Esophagus muscularis mucosa (tissue), 4 donors: ENCODE measurements around the gene CHD2. TPM values are rescaled to one million over a fixed set of nuclear protein-coding genes. Genes with fewer than 3 reads are reported as not detected.

Experiments
- DNase-seq: peaks from one replicate; pipeline ENCODE4 v3.0.0-alpha.2; 2017; ENCODE audit errors: extremely low spot score
- H3K27ac ChIP-seq, 4 donors: fragments of 200-600 bp; sonication (generic); replicated peaks in 1 of 4; 1 replicate in 3 of 4; 2 replicates in 1 of 4; pipeline ENCODE4 v1.5.1; 2016 to 2019; ENCODE audit warnings: mild to moderate bottlenecking in 1 of 4
- H3K27me3 ChIP-seq, 4 donors: fragments of 200-600 bp; sonication (generic); one replicate each; pipeline versions ENCODE4 v1.5.1 to v1.6.0; 2016 to 2019
- H3K36me3 ChIP-seq, 4 donors: fragments of 200-600 bp; sonication (generic); one replicate each; pipeline ENCODE4 v1.5.1; 2016 to 2019
- H3K4me1 ChIP-seq, 4 donors: fragments of 200-600 bp; sonication (generic); one replicate each; pipeline ENCODE4 v1.5.1; 2016 to 2019
- H3K4me3 ChIP-seq, 4 donors: fragments of 200-600 bp; sonication (generic); 1 replicate in 2 of 4; 2 replicates in 2 of 4; pipeline ENCODE4 v1.5.1; 2016 to 2019; ENCODE audit warnings: mild to moderate bottlenecking in 4 of 4, moderate library complexity in 1 of 4
- H3K9me3 ChIP-seq, 4 donors: fragments of 200-600 bp; sonication (generic); 1 replicate in 3 of 4; 2 replicates in 1 of 4; pipeline ENCODE4 v1.5.1; 2016 to 2019
- CTCF ChIP-seq, 3 experiments: fragments of 200-600 bp in 2 of 3; fragments of 450-650 bp in 1 of 3; sonication (generic) in 2 of 3; IDR thresholded peaks; one replicate each; pipeline ENCODE4 v1.5.1; 2017 to 2019; ENCODE audit warnings: antibody characterized with exemption in 3 of 3, mild to moderate bottlenecking in 2 of 3, moderate library complexity in 1 of 3
- EP300 ChIP-seq: sonication (generic); formaldehyde crosslinking; IDR thresholded peaks from one replicate; pipeline ENCODE4 v1.6.1; 2017; ENCODE audit warnings: antibody characterized with exemption
- POLR2A ChIP-seq: fragments of 450-650 bp; IDR thresholded peaks from one replicate; pipeline ENCODE4 v1.6.1; 2017; ENCODE audit warnings: antibody characterized with exemption, moderate library complexity, mild to moderate bottlenecking, low read depth
- POLR2AphosphoS5 ChIP-seq, 2 donors: sonication (generic); formaldehyde crosslinking; IDR thresholded peaks; one replicate each; pipeline ENCODE4 v1.6.1; 2017; ENCODE audit warnings: antibody characterized with exemption in 2 of 2
- WGBS: methylation state at CpG from one replicate; pipeline ENCODE4 v1.1.5; 2018; 5-methylcytosine and 5-hydroxymethylcytosine counted together
- intact Hi-C: fragments of 100-400 bp; cut with DNase I; formaldehyde crosslinking; loops from one replicate; pipeline ENCODE4 v1.15.1; 2023
- total RNA-seq, 4 donors: library from RNA; depleted of rRNA; stranded (reverse); fragments of >200 nt; gene quantifications; one replicate each; pipeline versions ENCODE4 v1.1.0 to v1.2.1, GENCODE V29; 2016

The CHD2 gene
- total RNA-seq, 4 donors from 2014 or later = 54.3 to 86.0 (median 62.8) TPM

DNA sequence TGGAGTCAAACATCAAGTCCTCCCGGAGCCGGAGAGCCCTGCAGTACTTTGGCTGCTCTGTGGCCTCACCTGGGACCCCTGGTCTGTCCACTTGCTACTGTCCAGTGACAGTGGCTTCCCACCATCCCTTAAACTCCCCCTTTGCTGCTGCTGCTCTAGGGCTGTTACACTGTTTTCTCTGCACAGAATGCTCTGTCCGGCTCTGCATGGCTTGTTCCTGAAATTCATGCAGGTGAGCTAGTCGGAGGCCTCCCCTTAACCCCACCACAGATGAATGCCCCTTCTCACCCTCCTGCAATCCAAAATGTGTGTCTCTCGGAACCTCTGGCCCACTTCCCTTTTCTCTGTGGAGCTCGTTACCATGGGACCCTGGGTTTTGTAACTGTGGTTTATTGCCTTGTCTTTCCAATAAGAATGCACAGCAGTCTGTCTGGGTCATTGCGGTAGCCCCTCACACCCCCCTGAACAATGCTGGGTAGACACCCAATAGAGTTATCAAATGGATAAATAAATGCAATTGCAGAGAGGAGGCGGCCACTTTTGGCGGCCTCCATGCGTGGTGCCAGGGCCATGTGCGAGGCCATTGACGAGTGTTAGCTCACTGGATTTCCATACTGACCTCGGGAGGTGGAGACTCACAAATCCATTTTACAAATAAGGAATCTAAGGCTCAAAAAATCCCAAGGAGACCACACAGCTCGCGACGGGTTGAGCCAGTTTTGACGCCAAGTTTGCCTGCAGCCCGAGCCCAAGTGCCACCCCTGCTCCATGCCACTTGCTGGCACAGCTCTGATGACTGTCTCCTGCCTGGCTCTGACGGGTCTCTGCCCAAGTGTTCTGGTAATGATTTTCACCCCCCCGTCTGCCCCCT lies 140.4 kb downstream of the CHD2 start:
- DNase-seq = no peak
- Histone ChIP-seq H3K9me3 (no peaks in the 10 kb centered on the region), H3K4me1 (peaks cover 0 to 52% (median 48%) of the 10 kb centered on the region in 4 donors), H3K36me3 (peaks cover 9 to 39% (median 21%) of the 10 kb centered on the region in 4 donors), H3K27me3 (no peaks in the 10 kb centered on the region), H3K4me3 (no peak overlapping the region), H3K27ac (no peak overlapping the region)
- 95% methylated on average over 20 of the region's 20 CpGs for WGBS
- intact Hi-C loops = no loop called here
- TF ChIP-seq POLR2AphosphoS5 (IDR thresholded peaks at IDR 0.05) = no peak
- no peak for TF ChIP-seq POLR2A
- TF ChIP-seq CTCF (IDR thresholded peaks at IDR 0.05) = no peak

- no peaks in the 10 kb centered on the region for H3K27me3 ChIP-seq
- no peak for DNase-seq
- peaks cover 0 to 51% (median 47%) of the 10 kb centered on the region in 4 donors for H3K4me1 ChIP-seq
- WGBS = 90% methylated on average over 13 of the region's 13 CpGs
- no peak for TF ChIP-seq POLR2A
- TF ChIP-seq CTCF (IDR thresholded peaks at IDR 0.05) = no peak
- H3K36me3 ChIP-seq = peaks cover 16 to 45% (median 25%) of the 10 kb centered on the region in 4 donors
- intact Hi-C loops = no loop called here
- H3K27ac ChIP-seq = no peak overlapping the region
- H3K4me3 ChIP-seq = no peak overlapping the region
- peaks cover 0 to 4% (median 1%) of the 10 kb centered on the region in 4 donors for H3K9me3 ChIP-seq
Observed at GRCh38 chr15:93041159-93041547, 141.0 kb downstream of the CHD2 start.

DNA sequence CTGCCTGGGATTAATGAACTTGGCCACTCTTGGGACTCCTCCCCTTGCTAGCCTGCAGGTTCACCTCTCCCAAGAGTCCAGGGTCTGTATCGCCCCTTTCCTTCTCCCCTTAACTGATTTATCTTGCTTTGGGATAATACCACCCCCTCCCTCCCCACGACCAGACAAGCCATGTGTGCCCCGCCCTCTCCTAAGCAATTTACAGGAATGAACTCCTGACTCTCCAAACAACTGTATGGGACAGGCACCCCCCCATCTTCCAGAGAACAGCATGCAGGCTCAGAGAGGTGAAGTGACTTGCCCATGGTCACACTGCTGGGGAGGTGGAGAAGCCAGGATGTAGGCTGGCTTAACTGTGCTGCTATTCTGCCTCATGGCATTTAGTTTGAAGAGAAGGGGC lies 142.1 kb downstream of the CHD2 start:
- no peaks in the 10 kb centered on the region for H3K27me3 ChIP-seq
- 48% methylated on average over 3 of the region's 3 CpGs for whole genome bisulfite sequencing
- peaks cover 25 to 55% (median 35%) of the 10 kb centered on the region in 4 donors for H3K36me3 ChIP-seq
- DNase-seq = no peak
- no peak for TF ChIP-seq CTCF (IDR thresholded peaks at IDR 0.05)
- TF ChIP-seq POLR2AphosphoS5 (IDR thresholded peaks at IDR 0.05) = no peak
- TF ChIP-seq POLR2A = no peak
- no peak for TF ChIP-seq EP300
- H3K9me3 ChIP-seq = peaks cover 0 to 9% (median 1%) of the 10 kb centered on the region in 4 donors
- H3K27ac ChIP-seq = no peak overlapping the region
- H3K4me3 ChIP-seq = no peak overlapping the region
- H3K4me1 ChIP-seq = peaks cover 0 to 42% (median 39%) of the 10 kb centered on the region in 4 donors
- intact Hi-C loops = no loop called here

- no peak for TF ChIP-seq POLR2A
- TF ChIP-seq POLR2AphosphoS5 (IDR thresholded peaks at IDR 0.05) = peak in 1 of 2 donors; percentile 31
- TF ChIP-seq CTCF (IDR thresholded peaks at IDR 0.05) = no peak
- TF ChIP-seq EP300 = no peak
- no peak overlapping the region for H3K4me3 ChIP-seq
- WGBS = 85% methylated on average over 17 of the region's 18 CpGs
- peaks cover 0 to 42% (median 39%) of the 10 kb centered on the region in 4 donors for H3K4me1 ChIP-seq
- H3K27me3 ChIP-seq = no peaks in the 10 kb centered on the region
- no peak overlapping the region for H3K27ac ChIP-seq
- peaks cover 0 to 9% (median 1%) of the 10 kb centered on the region in 4 donors for H3K9me3 ChIP-seq
- DNase-seq = no peak
- intact Hi-C loops = no loop called here
- H3K36me3 ChIP-seq = peaks cover 25 to 62% (median 39%) of the 10 kb centered on the region in 4 donors
Observed at GRCh38 chr15:93042691-93043378, 142.7 kb downstream of the CHD2 start.
